Right ventricle myocardium inferior (tissue), 1 donor: ENCODE measurements around the gene CTDSPL. TPM values are rescaled to one million over a fixed set of nuclear protein-coding genes. Genes with fewer than 3 reads are reported as not detected.

Source experiments
- ATAC-seq: fragments of 200-7000 bp; cut with Tn5 transposase; one replicate; pipeline ENCODE4 v1.9.1; 2020; ENCODE audit warnings: mild to moderate bottlenecking, moderate library complexity
- DNase-seq: peaks from one replicate; pipeline ENCODE4 v3.0.0; 2021; ENCODE audit errors: missing footprints
- intact Hi-C: fragments of 100-400 bp; cut with DNase I; formaldehyde crosslinking; loops from one replicate; pipeline ENCODE4 v1.11.0; 2022
- total RNA-seq: library from RNA; stranded (reverse); fragmentation: NEBNext Ultra II Directional; extraction: Animal tissue kit (Norgen Biotek cat#: 25700); gene quantifications from one replicate; pipeline ENCODE4 v1.2.1, GENCODE V29; 2021
- donor health status: DM: no; HTN: yes; CAD: no; lungs with severe emphysema.

The CTDSPL gene
- total RNA-seq, 1 donor from 2014 or later: 47.3 TPM

DNA sequence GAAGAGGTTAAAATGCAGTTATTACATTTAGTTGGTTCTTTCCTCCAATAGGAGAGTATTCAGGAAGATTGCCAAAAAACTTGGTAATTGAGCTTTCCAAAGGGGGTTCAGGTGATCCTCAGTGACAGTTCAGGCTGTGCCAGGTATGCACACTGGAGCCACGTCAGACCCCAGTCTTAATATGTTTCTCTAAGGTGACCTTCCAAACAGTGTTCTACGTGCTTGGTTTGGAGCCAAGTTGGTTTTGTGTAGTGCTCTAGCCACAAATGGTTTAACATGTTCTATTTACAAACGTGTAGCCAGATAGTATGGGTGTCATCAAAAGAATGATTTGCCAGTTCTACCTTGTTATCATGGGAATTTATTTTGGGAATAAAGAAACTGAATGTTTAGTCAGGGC, 21.0 kb downstream of the CTDSPL start:
- intact Hi-C loops: no loop called here
- DNase-seq: no peak
- peak; percentile 42 for ATAC-seq

DNA sequence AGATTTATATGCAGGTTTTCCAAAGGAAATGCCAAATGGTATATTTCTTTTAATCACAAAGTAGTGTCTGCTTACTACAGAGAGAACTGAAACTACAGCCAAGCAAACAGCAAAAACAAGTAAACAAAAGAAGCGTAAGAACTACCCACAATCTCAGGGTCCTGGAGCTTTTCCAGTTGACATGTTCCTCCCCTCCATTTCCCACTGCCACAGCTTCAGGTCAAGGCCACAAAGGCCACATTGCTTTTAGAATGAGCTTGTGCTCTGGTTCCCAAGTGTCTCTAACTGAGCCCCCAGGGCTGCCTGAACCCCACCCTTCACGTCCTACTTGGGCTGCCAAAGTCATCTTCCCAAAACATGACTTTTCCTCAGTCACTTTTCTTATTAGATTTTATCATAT, 24.1 kb downstream of the CTDSPL start:
- no peak for DNase-seq
- intact Hi-C loops: no loop called here
- ATAC-seq: no peak

DNA sequence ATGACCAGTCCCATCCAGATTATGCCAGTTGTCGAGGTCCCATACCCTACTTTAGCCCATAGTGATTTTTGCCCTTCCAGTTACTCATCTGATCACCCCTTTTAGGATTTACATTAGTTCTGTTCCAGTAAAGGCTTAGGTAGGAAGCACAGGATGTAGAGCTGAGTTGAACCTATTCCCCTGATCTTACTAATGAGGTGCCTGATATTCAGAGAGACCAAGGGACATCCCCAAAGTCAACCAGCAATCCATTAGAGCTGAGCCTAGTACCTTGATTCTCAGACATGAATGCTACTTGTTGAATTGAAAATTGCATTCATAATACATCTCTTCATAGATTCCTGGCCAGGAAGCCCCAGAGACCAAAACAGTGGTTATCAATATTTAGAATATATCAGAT, 24.7 kb downstream of the CTDSPL start:
- ATAC-seq (no peak), DNase-seq (no peak)
- intact Hi-C loops: no loop called here

DNA sequence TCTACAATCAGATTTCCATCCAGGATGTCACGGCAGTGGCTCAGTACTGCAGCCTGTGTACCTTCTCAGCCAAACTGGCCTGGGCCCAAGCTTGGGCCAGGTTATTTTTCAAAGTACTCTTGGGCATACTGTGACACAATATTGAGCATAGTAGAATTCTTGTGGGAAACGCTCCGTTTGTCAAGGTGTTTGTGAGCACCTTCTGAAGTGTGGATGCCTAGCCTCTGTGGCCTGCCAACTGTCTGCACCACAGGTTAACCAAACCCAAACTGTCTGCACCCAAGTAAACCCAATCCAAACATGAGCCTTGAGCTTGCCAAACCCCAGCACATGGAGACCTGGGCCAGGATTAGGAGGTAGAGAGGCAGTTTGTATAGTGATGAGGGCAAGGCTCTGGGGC, 25.4 kb downstream of the CTDSPL start:
- DNase-seq: no peak
- ATAC-seq: no peak
- intact Hi-C loops: no loop called here

DNA sequence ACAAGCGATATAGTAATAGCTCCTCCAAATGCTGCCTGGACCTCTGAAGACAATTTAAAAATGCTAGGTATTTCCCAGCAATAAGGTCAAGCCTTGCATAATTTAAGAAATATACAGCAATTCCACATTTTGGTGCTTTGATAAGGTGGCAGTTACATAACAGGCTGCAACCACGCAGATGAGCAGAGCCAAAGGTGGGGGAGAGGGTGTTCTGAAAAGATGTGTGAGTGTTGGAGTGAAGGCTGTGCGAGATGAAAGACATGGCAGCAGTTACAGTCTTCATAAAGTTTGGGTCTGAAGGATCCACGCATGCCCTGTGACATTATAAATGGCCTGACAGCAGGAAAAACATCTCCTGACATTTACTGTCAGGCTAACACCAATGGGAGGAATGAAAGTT, 26.1 kb downstream of the CTDSPL start:
- ATAC-seq (no peak), DNase-seq (no peak)
- intact Hi-C loops: no loop called here

DNA sequence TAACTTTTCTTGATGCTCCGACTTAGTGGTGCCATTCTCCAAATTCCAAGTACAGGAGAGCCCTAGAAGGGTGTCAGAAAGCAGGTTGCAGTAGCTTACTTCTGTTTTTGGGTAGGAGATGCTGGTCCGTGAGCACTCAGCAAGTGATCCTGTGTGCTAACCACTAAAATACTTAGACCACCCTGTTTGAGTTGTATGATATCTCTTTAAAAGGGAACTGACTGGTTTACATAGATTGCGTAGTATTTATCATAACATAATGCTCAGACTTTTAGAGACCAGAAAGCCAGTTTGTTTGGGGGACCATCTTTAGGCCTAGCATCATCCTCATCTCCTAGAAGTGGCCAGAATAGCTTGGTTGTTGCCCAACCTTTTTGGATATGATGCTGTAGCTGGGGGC, 26.7 kb downstream of the CTDSPL start:
- DNase-seq: no peak
- intact Hi-C loops: no loop called here

DNA sequence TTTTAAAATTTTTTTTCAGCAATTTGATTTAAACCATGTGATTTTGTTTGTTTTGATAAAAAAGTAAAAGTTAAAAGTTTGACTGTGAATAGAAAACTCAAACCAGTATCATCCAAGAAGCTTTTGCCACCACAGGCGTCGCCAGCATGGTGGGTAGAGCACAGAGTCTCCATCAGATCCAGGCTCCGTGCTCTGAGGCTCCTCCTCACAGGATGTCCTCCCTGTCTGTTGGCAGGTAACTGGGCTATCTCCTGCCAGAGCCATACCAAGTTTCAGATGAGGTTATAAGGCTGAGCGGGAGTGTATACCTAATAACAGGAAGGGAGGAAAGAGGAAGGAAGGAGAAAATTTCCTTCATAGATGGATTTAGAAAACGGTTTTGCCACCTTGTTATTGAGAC, 28.8 kb downstream of the CTDSPL start:
- ATAC-seq: no peak
- intact Hi-C loops: no loop called here
- no peak for DNase-seq

More for the DNA sequence above, 26.7 kb downstream of the CTDSPL start:
- ATAC-seq: no peak

DNA sequence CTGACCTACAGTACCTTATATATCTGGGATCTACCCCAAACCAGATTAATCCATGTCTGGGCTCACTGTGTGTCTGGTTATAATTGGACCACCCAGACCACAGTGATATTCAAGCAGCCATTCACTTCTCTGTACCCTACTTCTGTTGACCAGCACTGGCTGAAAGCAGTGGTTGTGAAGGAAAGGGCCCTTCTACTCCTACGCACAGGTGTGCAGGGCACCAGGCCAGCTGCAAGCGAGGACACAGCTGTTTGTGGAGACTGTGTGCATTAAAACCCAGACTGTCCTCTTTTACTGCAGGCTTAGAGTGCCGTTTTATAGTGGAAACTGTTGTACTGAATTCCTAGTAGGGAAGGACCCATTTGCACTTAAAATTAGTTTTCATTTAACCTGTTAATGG, 29.5 kb downstream of the CTDSPL start:
- DNase-seq (no peak), ATAC-seq (no peak)
- intact Hi-C loops: no loop called here

DNA sequence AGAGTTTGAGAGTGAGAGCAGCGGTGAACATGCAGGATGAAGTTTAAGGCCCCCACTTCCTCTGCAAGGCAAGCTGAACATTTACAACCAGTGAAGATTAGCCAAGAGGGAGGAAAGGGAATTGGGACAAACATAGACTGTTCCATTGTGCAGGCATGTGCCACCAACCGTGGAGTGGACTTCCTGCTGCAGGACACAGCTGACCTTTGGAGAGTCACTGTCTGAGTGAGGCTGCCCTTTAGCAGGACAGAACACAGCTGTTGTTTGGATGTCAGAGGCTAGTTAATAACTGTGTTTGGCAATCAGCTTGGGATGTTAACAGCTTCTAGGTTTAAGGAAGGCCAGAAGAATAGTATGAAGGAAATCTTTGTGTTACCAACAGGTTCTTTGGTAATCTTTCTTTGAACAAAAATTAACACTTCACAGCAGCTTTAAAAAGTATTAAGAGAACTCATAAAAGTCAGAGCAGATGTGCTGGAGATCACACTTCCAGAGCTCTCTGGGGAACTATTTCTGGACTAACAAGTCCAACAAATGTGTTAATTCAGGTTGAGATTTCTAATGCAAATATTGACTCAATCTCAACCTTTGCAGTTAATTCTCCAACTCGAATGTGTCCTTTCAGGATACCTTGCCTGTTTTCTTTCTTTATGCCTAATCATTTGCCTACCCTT, 31.4 kb downstream of the CTDSPL start:
- ATAC-seq (peak; percentile 97), DNase-seq (peak; percentile 70)
- intact Hi-C loops: loop anchor here (2.0 kb wide), 1 partner anchor 30 kb away; no protein-coding TSS in a partner anchor

DNA sequence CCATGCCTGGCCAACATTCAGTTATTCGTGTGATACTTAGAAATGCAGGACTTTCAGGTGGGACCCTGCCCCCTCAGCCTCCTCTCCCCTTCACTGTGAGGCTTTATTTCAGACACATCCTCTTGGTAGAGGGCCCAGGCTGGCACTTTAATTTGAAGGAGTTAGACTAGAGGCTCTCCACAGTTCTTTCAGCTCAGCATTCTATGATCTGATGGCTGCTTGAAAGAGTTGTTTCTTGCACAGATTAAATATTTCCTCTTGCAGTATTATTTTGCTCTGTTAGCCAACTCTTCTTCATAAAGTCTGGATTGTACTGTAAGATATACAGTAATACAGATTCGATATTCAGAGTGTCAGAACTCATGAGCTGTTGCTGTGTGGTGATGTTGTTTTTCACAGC, 35.1 kb downstream of the CTDSPL start:
- DNase-seq: no peak
- intact Hi-C loops: no loop called here
- ATAC-seq: no peak

DNA sequence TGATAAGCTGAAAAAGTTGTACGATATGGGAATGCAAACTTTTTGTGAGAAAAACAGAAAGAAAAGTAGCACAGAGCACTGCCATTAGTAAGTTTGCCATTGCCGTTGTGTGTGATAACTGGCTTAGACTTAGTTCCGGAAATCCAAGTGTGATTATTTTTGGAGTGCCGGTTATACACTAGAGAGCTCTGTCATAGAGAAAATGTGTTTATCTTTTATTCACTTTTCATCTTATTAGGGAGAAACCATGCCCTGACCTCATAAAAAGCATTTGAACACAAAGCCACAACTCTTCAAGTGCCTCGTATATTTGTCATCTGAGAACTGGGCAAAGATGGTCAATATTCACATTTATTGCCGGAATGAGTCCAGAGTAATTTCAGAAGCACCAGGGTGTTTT, 36.1 kb downstream of the CTDSPL start:
- ATAC-seq: no peak

DNA sequence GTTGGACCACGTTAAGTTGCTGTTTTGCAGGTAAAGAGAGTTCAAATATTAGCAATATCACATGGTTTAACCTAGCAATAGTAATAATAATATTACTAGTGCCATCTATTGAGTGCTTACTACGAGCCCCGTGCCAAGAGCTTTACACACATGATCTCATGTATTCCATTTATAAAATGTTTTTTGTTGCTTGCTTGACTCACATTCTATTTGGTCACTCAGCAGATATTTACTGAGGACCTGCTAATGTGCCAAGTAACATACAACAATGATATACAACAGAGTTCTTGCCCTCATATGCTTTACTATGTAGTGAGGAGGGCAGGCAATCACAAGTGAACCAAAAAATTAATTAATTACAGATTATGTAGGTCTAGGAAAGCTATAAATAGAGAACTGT, 36.7 kb downstream of the CTDSPL start:
- DNase-seq (no peak), ATAC-seq (no peak)
- intact Hi-C loops: no loop called here

More for the DNA sequence above, 36.1 kb downstream of the CTDSPL start:
- DNase-seq: no peak
- intact Hi-C loops: no loop called here

DNA sequence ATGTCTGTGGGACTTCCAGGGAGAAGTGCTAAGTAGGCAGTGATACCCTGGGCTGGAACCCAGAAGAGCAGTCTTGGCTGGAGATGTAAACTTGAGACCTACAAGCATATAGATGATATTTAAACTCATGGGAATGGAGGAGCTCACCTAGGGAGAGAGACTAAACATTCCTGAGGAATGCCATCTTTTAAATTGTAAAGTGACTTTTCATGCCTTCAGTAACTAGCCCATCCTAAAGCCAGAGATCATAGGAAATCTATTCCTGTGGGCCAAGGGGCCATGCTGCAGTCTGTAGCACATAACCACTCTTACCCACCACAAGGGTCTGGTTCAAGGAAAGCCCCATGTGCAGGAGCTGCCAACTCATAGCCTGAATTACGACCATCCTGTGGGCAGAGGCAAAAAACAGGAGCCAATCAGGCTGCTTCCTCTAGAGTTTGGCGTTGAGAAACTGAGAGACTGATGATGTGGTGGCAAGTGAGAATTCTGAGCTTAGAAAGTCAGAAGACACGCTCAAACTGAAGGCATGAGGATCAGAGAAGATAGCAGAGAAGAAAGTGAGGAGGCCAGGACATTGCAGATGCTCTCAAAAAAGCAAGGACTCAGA, 37.5 kb downstream of the CTDSPL start:
- no peak for DNase-seq
- intact Hi-C loops: no loop called here
- no peak for ATAC-seq

DNA sequence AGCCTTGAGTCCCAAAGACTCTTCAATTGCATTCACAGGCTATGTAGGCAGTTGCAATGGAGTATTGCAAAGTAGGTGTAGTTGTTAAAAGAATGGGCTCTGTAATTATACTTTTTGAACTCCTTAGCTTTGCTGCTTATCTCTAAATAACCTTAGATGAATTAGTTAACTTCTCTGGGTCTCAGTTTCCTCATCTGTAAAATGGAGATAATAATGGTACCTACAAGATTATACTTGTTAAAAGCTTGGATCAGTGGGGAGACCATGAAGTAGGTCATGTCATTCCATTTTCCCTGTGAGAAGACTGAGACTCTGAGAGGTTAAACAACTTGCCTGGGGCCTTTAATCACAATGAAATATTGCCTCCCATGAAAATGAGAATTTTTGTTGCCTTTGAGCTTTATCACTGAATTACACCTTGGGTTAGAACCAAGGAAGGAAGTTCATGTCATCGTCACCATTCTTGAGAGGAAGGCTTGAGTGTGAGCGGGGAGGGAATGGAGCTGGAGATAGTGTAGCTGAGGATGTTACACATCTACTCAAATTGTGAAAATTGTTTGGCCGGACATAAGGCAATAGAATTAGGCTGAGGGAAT, 38.1 kb downstream of the CTDSPL start:
- intact Hi-C loops: no loop called here

DNA sequence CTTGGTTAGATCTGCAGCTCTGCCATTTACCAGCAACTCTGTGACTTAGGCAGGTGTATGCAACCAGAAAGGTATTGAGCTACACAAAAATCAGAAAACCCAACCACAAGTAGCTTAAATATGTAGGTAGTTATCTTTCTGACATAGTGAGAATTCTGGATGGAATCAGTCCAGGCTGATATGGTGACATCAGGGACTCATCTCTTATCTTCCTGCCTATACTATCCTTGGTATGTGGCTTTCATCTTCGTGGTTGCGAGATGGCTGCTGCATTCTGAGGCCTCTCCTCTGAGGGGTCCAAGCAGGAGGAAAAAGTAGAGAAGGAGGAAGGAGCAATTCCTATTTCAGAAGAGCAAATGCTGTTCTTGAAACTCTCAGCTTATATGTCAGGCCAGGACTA, 40.0 kb downstream of the CTDSPL start:
- ATAC-seq: no peak
- intact Hi-C loops: no loop called here
- DNase-seq: no peak

More for the DNA sequence above, 38.1 kb downstream of the CTDSPL start:
- DNase-seq (no peak), ATAC-seq (no peak)

DNA sequence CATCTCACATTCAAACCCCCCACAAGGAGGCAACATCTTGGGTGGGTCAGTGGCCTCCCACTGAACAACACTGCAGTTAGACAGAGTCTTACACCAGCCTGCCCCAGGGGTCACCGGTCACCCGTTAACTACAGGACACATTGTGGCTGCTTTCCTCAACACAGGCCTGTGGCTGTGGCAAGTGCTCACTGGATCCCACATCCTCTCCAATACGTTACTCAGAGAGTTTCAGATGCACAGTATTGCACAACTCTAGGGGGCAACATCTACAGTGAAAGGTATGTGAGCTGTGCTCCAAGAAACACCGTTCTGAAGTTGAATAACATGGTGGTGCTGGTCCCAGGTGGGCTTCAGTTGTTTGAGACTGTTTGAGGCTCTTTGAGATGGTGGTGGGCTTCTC, 41.0 kb downstream of the CTDSPL start:
- intact Hi-C loops: no loop called here
- DNase-seq (no peak), ATAC-seq (no peak)

DNA sequence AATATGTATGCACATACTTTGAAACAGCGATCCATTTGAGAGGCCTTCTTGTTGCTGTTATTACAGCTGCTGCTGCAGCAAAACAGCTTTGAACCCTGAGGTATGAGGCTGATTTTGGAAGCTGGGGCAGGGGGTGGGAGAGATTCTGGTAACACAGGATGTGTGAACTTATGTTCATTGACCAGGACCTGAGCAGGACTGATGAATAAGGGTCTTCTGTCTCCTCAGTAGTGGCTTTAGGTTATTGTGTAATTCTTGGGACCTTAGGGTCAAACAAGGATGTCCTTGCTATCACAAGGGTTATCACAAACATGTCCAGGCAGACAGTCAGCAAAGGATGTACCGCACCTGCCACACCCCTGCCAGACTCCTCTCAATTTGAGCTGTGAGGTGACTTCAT, 41.6 kb downstream of the CTDSPL start:
- intact Hi-C loops: no loop called here
- DNase-seq (no peak), ATAC-seq (no peak)

DNA sequence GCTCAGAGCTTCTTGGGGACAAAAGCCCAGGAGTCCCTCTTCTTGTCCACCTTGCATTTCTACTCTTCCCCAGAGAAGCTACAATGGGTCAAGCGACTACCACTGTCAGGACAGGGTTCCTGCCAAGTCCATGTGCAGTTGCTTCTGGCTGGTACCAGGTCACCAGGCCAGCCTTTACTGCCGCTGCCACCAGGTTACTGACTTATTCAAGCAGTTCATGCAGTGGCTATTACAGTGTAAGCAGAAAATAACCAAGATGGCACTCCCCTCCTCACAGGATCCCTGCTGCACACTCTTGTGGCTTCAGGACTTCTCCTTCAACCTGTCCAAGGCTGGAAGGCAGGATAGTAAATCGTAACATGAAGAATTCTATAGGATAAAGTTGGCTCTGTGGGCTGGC, 42.1 kb downstream of the CTDSPL start:
- DNase-seq (no peak), ATAC-seq (no peak)
- intact Hi-C loops: no loop called here

DNA sequence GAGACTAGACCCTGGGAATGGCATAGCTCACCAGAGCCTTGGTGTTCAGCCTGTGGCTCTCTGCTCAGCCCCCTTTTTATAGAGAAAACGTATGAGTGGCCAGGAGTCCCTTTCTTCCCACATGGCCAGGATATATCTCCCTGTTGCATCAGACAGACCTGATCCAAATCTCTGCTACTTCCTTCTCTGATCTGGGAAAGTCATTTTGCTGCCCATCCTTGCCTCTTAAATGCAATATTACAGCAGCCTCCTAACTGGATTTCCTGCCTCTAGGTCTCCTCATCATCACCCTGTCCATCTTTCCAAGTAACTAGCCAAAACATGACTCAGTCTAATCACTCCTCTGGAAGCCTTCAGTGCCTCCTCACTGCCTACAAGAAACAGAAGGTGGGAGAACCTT, 42.9 kb downstream of the CTDSPL start:
- ATAC-seq (no peak), DNase-seq (no peak)
- intact Hi-C loops: no loop called here

DNA sequence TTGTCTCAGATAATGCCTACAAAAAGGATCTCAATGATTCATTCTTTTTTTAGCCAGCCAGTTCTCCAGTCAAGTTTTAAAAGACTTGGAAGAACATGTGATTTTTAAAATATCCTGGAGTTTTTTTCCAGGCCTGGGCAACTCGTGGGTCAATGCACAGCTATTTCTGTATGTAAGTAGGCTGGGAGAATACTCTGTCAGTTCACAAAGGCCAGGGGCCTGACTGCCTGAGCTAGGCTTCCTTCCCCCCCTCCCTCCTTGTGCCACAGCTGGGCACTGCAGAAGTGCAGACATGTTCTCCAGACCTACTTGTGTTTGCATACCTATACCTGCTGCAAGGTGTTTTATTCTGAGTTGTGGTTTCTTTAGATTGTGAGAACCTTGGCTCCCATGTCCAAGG, 43.7 kb downstream of the CTDSPL start:
- ATAC-seq: no peak
- intact Hi-C loops: no loop called here
- DNase-seq: no peak
